ENCODE results near the gene ANKLE1. TPM values are rescaled to one million over a fixed set of nuclear protein-coding genes. Genes with fewer than 3 reads are reported as not detected.
A peak's percentile ranks its signal among the peaks of the same experiment; 100 is the strongest.

The ANKLE1 gene
- total and polyA plus RNA-seq, 10 of the 15 experiments (the other 5 are each of a cell fraction or from before 2014, with no cell fraction given), result 2.2 to 17.9 (median 10.9) TPM

DNA sequence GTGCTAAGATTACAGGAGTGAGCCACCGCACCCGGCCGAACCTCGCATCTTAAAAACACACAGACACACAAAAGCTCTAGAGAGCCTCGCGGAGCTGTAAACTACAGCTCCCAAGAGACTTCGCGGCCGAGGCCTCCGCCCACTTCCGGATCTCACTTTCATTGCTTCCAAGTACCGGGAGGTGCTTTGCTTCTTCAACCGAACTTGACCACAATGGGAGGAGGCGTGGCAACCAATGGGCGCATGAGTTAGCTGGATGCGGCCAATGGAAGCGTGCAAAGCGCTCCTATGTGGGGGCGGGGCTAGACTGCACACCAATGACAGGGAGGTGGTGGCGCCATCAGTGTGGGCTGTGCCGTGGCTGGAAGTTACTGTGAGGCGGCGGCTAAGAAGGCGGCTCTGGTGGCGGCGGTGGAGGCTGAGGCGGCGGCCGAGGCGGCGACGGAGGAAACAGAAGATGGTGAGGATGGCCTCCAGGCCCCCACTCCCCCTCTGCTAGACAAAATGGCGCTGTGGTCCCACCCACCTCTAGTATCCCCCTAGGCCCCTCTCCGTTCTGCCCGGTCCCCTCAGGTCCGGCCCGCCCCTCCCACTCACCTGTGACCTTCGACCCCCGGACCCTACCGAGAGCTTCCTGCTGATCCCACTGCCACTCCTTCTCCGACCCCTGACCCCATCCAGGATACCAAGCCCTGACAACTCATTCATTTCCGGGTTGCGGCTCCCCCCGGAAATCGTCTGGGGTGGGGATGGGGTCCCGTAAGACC lies 27.7 kb downstream of the ANKLE1 start, which contains the start of gene DDA1 (continued):
- TF ChIP-seq, protein P1, sequence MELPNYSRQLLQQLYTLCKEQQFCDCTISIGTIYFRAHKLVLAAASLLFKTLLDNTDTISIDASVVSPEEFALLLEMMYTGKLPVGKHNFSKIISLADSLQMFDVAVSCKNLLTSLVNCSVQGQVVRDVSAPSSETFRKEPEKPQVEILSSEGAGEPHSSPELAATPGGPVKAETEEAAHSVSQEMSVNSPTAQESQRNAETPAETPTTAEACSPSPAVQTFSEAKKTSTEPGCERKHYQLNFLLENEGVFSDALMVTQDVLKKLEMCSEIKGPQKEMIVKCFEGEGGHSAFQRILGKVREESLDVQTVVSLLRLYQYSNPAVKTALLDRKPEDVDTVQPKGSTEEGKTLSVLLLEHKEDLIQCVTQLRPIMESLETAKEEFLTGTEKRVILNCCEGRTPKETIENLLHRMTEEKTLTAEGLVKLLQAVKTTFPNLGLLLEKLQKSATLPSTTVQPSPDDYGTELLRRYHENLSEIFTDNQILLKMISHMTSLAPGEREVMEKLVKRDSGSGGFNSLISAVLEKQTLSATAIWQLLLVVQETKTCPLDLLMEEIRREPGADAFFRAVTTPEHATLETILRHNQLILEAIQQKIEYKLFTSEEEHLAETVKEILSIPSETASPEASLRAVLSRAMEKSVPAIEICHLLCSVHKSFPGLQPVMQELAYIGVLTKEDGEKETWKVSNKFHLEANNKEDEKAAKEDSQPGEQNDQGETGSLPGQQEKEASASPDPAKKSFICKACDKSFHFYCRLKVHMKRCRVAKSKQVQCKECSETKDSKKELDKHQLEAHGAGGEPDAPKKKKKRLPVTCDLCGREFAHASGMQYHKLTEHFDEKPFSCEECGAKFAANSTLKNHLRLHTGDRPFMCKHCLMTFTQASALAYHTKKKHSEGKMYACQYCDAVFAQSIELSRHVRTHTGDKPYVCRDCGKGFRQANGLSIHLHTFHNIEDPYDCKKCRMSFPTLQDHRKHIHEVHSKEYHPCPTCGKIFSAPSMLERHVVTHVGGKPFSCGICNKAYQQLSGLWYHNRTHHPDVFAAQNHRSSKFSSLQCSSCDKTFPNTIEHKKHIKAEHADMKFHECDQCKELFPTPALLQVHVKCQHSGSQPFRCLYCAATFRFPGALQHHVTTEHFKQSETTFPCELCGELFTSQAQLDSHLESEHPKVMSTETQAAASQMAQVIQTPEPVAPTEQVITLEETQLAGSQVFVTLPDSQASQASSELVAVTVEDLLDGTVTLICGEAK (IDR thresholded peaks at IDR 0.05; ENCODE audit: borderline replicate concordance), result peak; percentile 92
- TF ChIP-seq, protein P2, sequence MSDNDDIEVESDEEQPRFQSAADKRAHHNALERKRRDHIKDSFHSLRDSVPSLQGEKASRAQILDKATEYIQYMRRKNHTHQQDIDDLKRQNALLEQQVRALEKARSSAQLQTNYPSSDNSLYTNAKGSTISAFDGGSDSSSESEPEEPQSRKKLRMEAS (IDR thresholded peaks at IDR 0.05; ENCODE audit: low read depth, low read length), result no peak
- TF ChIP-seq, protein P3, sequence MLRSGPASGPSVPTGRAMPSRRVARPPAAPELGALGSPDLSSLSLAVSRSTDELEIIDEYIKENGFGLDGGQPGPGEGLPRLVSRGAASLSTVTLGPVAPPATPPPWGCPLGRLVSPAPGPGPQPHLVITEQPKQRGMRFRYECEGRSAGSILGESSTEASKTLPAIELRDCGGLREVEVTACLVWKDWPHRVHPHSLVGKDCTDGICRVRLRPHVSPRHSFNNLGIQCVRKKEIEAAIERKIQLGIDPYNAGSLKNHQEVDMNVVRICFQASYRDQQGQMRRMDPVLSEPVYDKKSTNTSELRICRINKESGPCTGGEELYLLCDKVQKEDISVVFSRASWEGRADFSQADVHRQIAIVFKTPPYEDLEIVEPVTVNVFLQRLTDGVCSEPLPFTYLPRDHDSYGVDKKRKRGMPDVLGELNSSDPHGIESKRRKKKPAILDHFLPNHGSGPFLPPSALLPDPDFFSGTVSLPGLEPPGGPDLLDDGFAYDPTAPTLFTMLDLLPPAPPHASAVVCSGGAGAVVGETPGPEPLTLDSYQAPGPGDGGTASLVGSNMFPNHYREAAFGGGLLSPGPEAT (IDR thresholded peaks at IDR 0.05; ENCODE audit: low read depth), result peak; percentile 72
- TF ChIP-seq SPI1 (IDR thresholded peaks at IDR 0.05; ENCODE audit: borderline replicate concordance, insufficient read depth, low read depth, low read length), result peak; percentile 40; the same call in 1 of the 2 replicates
- no peak for TF ChIP-seq KLF5 (IDR thresholded peaks at IDR 0.05; ENCODE audit: partially characterized antibody)
- TF ChIP-seq, protein P4, sequence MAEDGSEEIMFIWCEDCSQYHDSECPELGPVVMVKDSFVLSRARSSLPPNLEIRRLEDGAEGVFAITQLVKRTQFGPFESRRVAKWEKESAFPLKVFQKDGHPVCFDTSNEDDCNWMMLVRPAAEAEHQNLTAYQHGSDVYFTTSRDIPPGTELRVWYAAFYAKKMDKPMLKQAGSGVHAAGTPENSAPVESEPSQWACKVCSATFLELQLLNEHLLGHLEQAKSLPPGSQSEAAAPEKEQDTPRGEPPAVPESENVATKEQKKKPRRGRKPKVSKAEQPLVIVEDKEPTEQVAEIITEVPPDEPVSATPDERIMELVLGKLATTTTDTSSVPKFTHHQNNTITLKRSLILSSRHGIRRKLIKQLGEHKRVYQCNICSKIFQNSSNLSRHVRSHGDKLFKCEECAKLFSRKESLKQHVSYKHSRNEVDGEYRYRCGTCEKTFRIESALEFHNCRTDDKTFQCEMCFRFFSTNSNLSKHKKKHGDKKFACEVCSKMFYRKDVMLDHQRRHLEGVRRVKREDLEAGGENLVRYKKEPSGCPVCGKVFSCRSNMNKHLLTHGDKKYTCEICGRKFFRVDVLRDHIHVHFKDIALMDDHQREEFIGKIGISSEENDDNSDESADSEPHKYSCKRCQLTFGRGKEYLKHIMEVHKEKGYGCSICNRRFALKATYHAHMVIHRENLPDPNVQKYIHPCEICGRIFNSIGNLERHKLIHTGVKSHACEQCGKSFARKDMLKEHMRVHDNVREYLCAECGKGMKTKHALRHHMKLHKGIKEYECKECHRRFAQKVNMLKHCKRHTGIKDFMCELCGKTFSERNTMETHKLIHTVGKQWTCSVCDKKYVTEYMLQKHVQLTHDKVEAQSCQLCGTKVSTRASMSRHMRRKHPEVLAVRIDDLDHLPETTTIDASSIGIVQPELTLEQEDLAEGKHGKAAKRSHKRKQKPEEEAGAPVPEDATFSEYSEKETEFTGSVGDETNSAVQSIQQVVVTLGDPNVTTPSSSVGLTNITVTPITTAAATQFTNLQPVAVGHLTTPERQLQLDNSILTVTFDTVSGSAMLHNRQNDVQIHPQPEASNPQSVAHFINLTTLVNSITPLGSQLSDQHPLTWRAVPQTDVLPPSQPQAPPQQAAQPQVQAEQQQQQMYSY (CRISPR knock-in tag; IDR thresholded peaks at IDR 0.05), result no peak
- peak; percentile 21; the same call in 1 of the 2 replicates for TF ChIP-seq MXI1 (IDR thresholded peaks at IDR 0.05; ENCODE audit: low read depth, low read length)

Data from GM12878 (cell line).